NCI-H774 (cell line): ENCODE data around the gene CCNDBP1.
"Not testable (repeated sequence)": the region's sequence is repeated elsewhere in the genome, so short reads cannot be mapped to it uniquely, and the experiment has no call there.

Experiments
- DNase-seq: peaks from one replicate; lab custom pipeline; 2025; lab: John Stamatoyannopoulos, UW

Gene CCNDBP1

DNA sequence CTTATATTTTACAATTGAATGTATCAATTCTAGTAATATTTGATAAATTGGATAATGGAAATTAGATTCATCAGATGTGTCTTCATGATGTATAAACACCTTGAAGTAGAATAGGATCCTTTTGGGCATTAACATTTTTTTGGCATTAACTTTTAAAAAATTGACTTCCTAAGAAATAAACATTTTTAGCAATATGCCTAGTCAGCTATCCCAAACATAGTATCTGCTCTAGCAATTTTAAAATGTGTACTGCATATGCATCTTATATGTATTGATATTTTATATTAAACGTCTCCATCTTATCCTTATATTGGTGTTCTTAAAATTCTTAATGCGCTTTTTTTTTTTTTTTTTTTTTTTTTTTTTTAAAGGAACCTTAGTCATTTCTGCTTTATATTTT is 8.5 kb downstream of the CCNDBP1 start:
- DNase-seq, result no peak

DNA sequence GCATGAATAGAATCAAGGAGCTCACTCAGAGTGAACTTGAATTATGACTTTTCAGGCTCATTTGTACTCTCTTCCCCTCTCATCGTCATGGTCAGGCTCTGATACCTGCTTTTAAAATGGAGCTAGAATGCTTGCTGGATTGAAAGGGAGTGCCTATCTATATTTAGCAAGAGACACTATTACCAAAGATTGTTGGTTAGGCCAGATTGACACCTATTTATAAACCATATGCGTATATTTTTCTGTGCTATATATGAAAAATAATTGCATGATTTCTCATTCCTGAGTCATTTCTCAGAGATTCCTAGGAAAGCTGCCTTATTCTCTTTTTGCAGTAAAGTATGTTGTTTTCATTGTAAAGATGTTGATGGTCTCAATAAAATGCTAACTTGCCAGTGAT is 9.6 kb downstream of the CCNDBP1 start:
- no peak for DNase-seq

DNA sequence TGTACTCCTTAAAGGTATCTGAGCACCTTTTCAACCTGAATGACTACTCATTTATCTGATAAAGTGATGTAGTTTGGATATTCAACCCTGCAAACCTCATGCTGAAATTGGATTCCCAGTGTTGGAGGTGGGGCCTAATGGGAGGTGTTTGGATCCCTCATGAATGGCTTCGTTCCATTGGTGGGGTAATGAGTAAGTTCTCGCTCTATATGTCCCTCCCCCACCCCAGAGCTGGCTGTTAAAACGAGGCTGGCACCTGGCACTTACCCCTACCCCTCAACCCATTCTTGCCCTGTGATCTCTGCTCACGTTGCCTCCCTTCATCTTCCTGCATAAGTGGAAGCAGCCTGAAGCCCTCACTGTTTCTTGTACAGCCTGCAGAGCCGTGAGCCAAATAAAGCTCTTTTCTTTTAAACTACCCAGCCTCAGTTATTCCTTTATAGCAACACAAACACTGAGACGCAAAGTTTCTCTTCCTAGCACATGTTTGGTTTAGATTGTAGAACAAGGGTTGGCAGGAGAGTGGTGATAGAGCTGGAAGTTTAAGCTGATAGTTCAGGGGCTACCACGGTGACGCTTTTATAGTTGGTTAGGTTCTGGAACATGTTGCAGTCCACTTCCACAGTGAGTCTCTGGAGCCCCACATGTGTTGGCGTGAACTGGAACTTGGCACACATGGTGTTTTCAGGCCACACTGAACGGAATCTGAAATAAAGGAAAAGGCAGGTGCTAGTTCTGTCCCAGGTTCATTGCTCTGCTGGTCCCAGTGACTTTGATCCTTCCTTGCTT is 11.8 kb downstream of the CCNDBP1 start:
- no peak for DNase-seq

DNA sequence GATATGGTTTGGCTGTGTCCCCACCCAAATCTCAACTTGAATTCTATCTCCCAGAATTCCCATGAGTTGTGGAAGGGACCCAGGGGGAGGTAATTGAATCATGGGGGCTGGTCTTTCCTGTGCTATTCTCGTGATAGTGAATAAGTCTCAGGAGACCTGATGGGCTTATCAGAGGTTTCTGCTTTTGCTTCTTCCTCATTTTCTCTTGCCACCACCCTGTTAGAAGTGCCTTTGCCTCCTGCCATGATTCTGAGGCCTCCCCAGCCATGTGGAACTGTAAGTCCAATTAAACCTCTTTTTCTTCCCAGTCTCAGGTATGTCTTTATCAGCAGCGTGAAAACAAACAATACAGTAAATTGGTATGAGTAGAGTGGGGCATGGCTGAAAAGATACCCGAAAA is 12.6 kb downstream of the CCNDBP1 start:
- DNase-seq, result not testable (repeated sequence)

DNA sequence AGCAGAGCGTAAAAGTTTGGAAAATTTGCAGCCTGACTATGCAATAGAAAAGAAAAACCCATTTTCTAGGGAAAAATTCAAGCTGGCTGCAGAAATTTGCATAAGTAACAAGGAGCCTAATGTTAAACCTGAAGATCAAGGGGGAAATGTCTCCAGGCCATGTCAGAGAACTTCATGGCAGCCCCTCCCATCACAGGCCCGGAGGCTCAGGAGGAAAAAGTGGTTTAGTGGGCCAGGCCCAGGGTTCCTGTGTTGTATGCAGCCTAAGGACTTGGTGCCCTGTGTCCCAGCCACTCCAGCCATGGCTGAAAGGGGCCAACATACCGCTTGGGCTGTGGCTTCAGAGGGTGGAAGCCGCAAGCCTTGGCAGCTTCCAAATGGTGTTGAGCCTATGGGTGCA is 13.4 kb downstream of the CCNDBP1 start:
- not testable (repeated sequence) for DNase-seq

DNA sequence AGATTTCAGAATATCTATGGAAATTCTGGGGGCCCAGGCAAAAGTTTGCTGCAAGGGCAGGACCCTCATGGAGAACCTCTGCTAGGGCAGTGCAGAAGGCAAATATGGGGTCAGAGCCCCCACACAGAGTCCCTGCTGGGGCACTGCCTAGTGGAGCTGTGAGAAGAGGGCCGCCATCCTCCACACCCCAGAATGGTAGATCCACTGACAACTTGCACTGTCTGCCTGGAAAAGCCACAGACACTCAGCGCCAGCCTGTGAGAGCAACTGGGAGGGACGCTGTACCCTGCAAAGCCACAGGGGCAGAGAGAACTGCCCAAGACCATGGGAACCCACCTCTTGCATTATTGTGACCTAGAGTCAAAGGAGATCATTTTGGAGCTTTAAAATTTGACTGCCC is 13.8 kb downstream of the CCNDBP1 start:
- no peak for DNase-seq

DNA sequence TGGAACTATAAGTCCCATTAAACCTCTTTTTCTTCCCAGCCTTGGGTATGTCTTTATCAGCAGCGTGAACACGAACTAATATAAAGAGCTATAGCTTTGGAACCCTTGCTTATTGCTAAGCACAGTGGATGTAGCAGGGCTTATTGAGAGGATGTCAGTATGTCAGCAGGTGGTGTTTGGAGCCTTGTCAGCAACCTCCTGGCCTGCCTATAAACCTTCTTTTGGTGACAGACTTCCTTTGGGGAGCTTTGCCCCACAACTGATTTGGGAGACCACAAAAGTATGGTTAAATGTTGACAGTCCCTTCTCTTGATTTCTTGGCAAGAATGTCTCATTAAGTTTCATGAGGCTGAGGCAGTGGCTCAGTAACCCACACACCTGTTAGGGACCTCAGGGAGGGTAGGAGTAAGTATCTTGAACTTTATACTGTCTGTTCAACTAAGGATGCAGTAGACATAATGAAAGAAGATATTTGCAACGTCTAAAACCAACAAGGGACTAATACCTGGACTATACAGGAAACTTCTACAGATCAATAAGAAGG is 14.8 kb downstream of the CCNDBP1 start:
- DNase-seq, result no peak

DNA sequence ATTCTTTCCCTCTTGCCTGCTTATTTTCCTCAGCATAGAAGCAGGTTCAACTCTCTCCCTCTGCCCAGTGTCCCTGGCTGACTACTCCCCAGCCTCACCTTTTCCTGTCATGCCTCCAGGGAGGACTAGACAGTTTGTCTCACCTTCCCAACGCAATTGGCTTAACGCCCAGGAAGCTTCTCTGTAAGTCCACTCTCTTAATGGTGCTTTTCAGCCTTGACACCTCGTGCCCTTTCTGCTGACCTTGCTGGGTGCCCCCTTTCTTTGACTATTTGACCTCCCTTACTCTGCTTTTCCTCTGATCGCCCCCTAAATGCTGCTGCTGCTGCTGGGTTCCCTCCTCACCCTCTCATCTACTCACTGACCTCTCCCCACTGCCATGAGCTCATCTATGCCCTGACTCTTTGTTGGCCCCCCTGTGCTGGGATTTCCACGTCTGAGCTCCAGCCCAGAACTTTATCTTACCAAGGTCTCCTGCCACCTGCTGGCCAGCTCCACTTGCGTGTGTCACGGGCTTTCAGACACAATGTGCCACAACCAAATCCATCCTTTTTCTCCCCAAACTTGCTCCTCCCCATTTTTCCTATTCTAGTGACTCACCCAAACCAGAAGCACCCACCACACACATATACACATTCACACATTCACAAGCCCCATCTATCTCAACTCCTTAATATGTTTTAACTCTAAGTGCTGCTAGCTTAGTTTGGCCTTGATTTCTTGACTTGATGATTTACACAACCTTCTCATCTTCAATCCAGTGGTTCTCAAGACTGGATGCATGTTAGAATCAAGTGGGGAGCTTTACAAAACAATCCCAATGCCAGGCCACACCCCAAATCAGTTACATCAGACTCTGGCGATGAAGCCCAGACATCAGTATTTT is 19.1 kb downstream of the CCNDBP1 start:
- DNase-seq, result peak; percentile 5

DNA sequence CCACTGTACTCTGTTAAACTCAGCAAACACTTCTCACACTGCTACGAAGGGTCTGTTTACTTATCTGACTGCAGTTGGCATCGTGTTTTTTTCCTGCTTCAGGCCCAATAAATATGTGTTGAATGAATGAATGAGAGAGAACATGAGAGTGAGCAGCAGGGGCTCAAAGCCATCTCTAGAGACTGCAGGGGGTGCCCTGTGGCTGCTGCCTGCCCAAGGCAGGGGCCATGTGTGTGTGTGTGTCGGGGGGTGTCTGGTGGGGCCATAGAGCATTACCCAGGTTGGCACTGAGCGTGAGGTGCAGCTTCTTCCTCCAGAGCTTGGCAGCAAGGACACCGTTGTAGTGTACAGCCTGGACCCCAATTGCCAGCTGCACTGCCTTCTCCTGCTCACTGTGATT is 20.9 kb downstream of the CCNDBP1 start:
- DNase-seq, result no peak

DNA sequence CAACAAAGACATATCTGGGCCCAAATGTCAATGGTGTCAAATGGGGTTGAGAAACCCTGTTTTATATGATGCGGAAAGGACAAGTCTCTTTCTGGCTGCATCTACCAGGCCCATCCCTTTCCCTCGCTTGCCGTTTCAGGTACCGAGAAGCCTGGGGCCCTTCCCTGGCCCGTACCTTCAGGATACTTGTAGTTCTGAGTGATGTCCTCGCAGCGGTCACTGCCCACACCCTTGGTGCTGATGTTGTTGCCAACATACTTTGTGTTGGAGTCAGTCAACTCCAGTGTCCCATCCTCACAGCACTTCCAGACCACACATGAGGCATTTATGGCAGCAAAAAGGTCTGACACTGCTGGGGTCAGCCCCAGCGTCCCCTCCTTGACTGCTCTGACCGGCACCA is 21.8 kb downstream of the CCNDBP1 start:
- no peak for DNase-seq

DNA sequence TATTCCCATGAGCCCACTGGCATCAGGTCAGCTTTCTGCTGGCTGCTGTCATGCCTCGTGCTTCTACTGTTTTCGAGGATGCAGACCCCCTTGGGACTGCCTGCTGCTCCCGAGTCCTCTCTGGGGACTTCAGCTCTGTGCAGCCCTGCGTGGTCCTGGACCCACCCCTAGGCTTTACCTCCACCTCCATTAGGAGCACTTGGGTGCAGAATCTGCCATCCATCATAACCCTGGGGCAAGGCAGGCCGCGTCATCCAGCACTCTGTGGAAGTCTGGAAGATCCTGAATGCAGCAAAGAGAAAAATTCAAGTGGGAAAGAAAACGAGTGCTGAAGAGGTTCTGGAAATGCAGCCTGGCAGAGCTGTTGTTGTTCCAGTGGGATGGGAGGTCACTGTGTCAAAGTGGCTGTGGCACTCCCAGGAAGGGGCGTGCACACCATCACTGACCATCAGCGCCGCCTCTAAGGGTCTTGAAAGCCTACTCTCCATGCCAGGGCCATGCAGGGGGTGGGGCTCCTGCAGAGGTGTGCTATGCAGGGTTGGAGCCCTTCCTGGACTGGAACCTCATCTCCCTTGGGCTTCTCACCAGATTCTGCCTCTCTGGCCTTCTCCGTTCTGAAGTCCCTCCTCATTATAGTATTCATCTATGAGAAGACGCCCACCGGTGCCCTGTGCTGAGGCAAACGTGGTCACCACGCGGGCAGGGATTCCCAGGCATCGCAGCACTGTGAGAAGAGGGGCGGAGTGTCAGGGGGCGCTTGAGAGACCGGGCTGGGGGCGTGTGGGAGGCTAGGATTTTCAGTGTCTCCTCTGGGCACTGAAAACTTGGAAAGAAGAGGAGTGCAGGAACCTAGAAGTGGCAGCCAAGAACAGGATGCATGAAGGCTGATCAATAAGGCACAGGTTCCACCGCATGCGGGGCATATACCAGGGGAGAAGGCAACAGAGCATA is 23.1 kb downstream of the CCNDBP1 start:
- no peak for DNase-seq

DNA sequence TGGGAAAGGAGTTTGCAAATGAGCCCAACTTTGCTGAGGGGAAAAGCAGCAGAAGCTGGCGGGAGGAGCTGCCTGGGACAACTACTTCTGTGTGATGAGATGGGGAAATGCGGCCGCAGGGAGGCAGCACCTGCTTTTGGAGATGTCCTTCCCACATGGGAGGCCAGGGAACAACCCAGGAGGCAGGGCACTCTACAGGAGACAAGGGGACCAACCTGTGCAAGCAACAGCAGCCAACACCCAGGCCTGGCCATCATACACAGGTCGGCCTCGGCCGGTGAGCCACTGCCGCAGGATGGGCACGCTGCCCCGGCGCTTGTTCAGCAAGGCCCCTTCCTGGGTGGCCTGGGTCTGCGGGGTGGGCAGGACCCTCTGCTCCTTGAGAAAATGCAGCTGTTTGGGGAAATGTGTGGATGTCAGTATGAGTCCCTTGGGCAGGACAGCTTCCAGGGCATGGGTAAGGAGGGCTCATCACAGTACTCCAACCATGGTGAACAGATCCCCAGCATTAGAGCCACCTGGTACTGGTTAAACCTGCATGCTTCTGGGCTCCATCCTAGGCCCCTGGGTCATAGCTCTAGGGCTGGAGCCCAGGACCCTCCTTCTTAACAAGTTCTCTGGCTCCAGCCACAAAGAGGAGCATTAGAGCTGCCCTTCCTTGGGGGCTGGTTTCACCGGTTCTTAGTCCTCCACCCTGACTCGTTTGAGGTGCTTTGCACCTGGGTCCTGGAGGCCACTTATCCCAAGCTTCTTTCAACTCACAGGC is 24.0 kb downstream of the CCNDBP1 start:
- DNase-seq, result no peak

DNA sequence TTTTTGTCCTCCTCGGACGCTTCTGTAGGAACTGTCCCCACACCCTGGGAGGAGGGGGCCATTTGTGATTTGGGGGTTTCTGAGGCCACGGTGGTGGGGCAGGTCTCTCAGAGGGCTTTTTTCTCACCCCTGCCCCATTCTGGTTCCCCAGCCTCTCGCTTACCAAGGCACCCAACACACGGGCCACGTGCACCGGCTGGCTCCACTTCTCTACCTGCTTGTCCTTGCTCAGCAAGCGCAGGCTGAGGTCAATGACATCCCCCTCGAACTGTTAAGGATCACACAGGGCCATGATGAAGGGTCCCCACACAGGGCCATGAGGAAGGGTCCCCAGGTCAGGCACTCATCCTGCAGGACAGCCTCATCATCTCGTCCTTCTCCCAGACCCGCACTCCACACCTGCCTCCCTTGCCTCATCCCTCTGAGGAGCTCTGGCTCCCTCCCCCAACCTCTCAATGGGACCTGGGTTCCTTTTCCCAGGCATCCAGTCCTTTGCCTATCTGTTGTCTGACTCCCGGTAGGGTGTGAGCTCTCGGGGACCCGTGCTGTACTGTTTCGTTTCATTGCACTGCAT is 25.1 kb downstream of the CCNDBP1 start:
- no peak for DNase-seq

DNA sequence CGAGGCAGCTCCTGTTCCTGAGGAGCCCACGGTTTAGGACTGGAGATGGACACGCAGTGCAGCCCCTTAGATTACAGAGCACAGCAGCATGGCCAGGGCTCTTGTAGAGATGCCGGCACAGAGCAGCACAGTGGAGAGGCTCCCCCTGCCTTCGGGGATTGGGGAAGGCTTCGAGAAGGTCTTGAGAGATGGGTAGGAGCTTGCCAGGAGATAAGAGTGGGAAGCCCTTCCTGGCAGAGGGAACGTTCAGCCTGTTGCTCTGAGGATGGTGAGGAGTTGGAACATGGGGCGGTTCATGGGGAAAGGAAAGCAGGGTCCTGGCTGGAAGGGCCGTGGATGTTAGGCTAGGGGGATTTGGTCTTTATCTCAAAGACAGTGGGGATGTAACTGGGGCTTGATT is 25.6 kb downstream of the CCNDBP1 start:
- DNase-seq, result no peak

DNA sequence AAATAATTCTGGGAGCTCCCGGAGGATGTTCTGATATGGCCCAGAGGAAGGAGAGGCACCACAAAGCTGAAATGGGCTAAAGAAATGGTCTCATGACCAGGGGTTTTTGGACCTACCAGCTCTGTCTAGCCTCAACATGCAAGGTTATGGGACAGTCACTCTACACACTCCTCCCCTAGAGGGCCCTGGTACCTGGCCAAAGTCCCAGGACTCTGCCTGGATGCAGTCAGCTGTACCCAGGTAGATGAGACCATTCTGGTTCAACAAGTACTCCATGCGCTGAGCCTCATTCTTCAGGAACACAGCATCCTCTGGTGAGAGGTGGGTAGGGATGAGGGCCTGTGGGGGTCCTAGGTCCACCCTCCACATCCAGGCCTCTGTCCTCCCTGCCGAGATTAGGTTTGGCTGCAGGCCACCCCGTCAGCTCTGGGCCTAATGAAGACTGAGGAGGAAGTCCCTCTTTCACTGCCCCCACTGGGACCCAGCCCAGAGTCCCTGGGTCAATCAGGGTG is 26.1 kb downstream of the CCNDBP1 start:
- no peak for DNase-seq

DNA sequence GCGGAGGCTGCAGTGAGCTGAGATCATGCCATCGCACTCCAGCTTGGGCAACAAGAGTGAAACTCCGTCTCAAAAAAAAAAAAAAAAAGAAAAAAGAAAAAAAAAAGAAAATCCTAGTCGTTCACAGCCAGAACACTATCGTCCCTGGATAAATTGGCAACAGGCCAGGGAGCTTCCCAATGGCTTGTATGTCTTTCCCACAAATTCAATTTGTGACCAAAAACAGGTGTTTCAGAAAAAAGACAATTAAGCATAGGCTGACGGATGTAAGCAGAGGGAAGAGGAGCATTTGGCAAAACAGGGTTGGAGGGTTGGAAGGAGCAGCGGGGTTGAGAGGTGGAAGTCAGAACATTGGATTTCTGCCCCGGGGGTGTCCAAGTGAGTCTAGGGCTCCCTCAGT is 27.1 kb downstream of the CCNDBP1 start:
- no peak for DNase-seq

DNA sequence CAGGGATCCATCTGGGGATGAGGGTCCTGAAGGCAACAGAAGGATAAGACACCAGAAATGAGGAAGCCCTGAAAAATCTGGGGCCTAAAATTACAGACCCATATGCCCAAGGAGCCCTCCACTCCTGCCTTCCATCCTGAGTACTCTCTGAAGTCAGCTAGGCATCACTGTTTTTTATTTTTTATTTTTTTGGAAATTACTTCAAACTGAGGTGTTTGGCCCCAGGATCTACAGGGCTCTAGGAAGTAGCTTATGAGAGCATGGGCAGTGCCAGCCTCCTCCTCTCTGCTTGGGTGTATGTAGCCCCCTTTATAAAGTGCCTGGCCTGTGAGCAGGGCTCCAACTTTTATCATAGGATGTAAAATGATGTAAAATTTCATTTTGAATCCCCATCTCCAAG is 27.7 kb downstream of the CCNDBP1 start:
- DNase-seq, result no peak

DNA sequence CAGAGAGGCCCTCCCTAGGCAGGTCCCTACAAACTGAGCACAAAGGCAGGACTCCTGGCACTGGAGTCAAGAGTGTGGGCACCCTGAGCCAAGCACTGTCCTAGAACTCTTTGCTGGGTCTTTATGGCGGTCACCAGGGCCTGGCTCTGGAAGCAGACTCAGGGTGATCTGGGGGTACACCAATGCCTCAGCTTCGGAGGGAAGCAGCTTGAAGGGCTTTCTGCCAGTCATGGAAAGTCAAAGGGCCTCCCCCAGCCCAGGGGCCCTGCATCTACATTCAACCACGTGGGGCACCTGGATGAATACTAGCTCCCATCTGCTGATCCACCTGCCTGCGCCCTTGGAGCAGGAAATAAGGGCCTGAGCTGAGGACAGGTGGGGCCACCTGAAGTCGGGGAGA is 28.3 kb downstream of the CCNDBP1 start:
- no peak for DNase-seq

DNA sequence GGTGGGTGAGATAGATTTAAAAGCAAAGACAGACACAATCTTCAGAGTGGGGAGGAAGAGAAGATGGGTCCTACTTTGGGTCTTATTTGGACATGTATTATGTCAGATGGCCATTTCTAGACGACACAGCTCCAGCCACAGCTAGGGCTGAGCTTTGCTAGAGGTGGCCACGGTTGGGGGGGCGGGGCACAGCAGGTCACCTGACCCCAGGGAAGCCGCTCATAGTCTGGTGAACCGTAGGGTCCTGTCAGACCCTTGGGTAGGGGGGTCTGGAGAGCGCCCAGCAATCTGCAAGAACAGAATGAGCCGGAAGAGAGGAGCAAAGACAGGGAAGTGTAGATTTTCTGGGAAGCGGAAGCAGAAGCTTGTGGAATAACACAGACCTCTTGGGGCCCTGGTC is 29.0 kb downstream of the CCNDBP1 start:
- no peak for DNase-seq

DNA sequence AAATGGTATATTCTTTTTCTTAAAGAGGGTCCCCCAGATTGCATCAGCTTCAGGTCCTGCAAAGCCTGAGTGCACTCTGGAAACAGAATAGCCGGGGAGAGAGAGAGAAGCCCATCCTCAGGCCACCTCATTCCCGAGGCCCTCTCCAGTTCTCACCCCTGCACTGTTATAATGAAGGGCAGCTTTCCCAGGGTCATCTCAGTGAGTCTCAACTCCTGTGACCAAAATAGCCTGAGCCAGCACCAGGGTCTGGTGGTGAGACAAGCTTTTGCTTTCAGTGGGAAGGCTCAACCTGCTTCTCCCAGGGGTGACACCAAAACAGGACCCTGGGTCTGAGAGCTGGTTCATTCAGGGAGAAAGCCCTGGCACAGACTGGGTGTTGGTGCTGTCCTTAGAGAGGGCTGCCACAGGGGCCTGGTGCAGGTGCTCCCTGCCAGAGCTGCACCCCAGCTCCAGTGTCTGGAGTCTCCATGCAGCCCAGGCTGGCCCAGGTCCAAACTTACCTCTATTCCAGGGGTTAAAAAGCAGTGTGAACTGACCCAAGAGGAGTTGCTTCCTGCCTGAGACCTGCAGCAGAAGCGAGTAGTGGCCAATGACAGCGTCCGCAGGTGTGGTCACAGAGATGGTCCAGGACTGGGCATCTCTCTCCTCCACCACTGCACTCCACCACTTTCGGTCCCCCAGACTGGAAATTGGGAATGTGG is 29.5 kb downstream of the CCNDBP1 start:
- DNase-seq, result no peak
